Esophagus squamous epithelium (tissue), 4 donors: ENCODE data around the gene IQCE.

Experiments
- CTCF ChIP-seq, 6 experiments: fragments of 450-650 bp in 4 of 6; fragments of 200-600 bp in 2 of 6; sonication (generic) in 2 of 6; IDR thresholded peaks; one replicate each; pipeline ENCODE4 v1.5.1; 2016 to 2019; ENCODE audit warnings: antibody characterized with exemption in 6 of 6, mild to moderate bottlenecking in 4 of 6, moderate library complexity in 4 of 6
- POLR2A ChIP-seq, 4 donors: fragments of 450-650 bp; IDR thresholded peaks; one replicate each; pipeline ENCODE4 v1.6.1; 2017; ENCODE audit warnings: antibody characterized with exemption in 4 of 4, mild to moderate bottlenecking in 4 of 4, moderate library complexity in 3 of 4

GRCh38 chr7:2649139-2649838 lies 90.5 kb downstream of the IQCE start:
- TF ChIP-seq CTCF (IDR thresholded peaks at IDR 0.05): no peak
- TF ChIP-seq POLR2A (IDR thresholded peaks at IDR 0.05): no peak
